OCI-LY1 (cell line): ENCODE measurements around the gene PAX5.

Experiments used
- H2AFZ ChIP-seq: fragments of 200-600 bp; sonication (generic), shearing (Covaris generic); 2 replicates; pipeline ENCODE4 v1.6.0; 2014; ENCODE audit warnings: antibody characterized with exemption, mild to moderate bottlenecking, low read length
- H3F3A ChIP-seq: fragments of 200-600 bp; sonication (generic), shearing (Covaris generic); 2 replicates; pipeline ENCODE4 v1.6.0; 2014; ENCODE audit warnings: mild to moderate bottlenecking, antibody characterized with exemption, low read length, moderate library complexity; ENCODE audit not compliant: insufficient read depth
- H3K27ac ChIP-seq: fragments of 200-600 bp; sonication (generic); 2 replicates; pipeline ENCODE4 v1.5.1; 2014; ENCODE audit warnings: low read length, mixed run types, mild to moderate bottlenecking, low read depth; ENCODE audit not compliant: poor library complexity, severe bottlenecking
- H3K27me3 ChIP-seq: fragments of 200-600 bp; sonication (generic); 2 replicates; pipeline ENCODE4 v1.6.0; 2014; ENCODE audit warnings: antibody characterized with exemption, mild to moderate bottlenecking, low read length, moderate library complexity; ENCODE audit not compliant: insufficient read depth
- H3K36me3 ChIP-seq: fragments of 200-600 bp; sonication (generic); 2 replicates; pipeline ENCODE4 v1.6.1; 2014; ENCODE audit warnings: mild to moderate bottlenecking, antibody characterized with exemption, low read length, moderate library complexity, mixed read lengths; ENCODE audit not compliant: insufficient read depth
- H3K4me1 ChIP-seq: fragments of 200-600 bp; sonication (generic); 2 replicates; pipeline ENCODE4 v1.5.1; 2014; ENCODE audit warnings: mild to moderate bottlenecking, low read length, moderate library complexity; ENCODE audit not compliant: insufficient read depth, severe bottlenecking
- H3K4me2 ChIP-seq: fragments of 200-600 bp; sonication (generic), shearing (Covaris generic); 2 replicates; pipeline ENCODE4 v1.6.1; 2014; ENCODE audit warnings: low read length
- H3K4me3 ChIP-seq: fragments of 200-600 bp; sonication (generic); 2 replicates; pipeline ENCODE4 v1.5.1; 2014; ENCODE audit warnings: low read length, low read depth, mild to moderate bottlenecking, mixed read lengths; ENCODE audit not compliant: poor library complexity, severe bottlenecking
- H3K79me2 ChIP-seq: fragments of 200-600 bp; shearing (Covaris generic); 2 replicates; pipeline ENCODE4 v1.6.1; 2016; ENCODE audit warnings: mixed run types, low read length, mixed read lengths; ENCODE audit not compliant: insufficient read depth
- H3K9ac ChIP-seq: fragments of 200-600 bp; sonication (generic), shearing (Covaris generic); 2 replicates; pipeline ENCODE4 v1.6.1; 2014; ENCODE audit warnings: mild to moderate bottlenecking, low read length, mixed read lengths
- H3K9me2 ChIP-seq: fragments of 200-600 bp; sonication (generic), shearing (Covaris generic); 2 replicates; pipeline ENCODE4 v1.6.1; 2014; ENCODE audit warnings: low read depth, mild to moderate bottlenecking, low read length, mixed read lengths
- H3K9me3 ChIP-seq: fragments of 200-600 bp; shearing (Covaris generic); 2 replicates; pipeline ENCODE4 v1.6.1; 2014; ENCODE audit warnings: low read length, mixed read lengths
- H4K20me1 ChIP-seq: fragments of 200-600 bp; sonication (generic), shearing (Covaris generic); 2 replicates; pipeline ENCODE4 v1.6.0; 2016; ENCODE audit warnings: mild to moderate bottlenecking, low read length; ENCODE audit not compliant: insufficient read depth
- EZH2 ChIP-seq: fragments of 200-600 bp; sonication (generic), shearing (Covaris generic); IDR thresholded peaks from 2 replicates; pipeline ENCODE4 v1.8.0; 2017; ENCODE audit warnings: borderline replicate concordance, mixed run types, mild to moderate bottlenecking, antibody characterized with exemption, low read length, moderate library complexity, mixed read lengths
- TF ChIP-seq, protein P1 (sequence below): fragments of 200-600 bp; sonication (generic), shearing (Covaris generic); IDR thresholded peaks from 2 replicates; pipeline ENCODE4 v1.5.1; 2017; ENCODE audit warnings: mild to moderate bottlenecking, antibody characterized with exemption, low read length, moderate library complexity, mixed read lengths

PAX5 gene

DNA sequence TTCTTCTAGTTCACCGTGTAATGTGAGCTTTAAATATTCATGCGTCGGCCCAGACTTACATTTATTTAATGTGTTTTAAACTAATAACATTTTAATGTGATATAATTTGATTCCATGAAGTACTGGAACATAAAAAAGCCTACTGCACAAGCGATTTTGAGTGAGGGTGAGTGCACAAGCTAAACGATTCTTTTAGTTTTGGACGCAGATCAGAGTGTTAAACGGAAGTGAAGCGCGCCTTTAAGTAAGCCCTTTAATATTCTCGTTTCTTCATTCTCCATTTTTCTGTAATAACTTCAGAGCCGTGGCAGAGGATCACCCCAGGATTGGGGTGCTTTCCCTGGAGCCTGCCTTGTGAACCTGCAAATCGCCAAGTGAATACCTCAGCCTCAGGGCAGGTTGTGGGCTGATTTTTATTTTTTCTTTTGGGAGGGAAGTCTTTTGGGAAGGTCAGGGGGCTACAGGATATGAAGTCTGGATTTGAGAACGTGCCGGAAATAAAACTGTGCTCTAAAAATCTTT is 4.9 kb upstream of the PAX5 start:
- no peak for TF ChIP-seq EZH2
- TF ChIP-seq, protein P1, sequence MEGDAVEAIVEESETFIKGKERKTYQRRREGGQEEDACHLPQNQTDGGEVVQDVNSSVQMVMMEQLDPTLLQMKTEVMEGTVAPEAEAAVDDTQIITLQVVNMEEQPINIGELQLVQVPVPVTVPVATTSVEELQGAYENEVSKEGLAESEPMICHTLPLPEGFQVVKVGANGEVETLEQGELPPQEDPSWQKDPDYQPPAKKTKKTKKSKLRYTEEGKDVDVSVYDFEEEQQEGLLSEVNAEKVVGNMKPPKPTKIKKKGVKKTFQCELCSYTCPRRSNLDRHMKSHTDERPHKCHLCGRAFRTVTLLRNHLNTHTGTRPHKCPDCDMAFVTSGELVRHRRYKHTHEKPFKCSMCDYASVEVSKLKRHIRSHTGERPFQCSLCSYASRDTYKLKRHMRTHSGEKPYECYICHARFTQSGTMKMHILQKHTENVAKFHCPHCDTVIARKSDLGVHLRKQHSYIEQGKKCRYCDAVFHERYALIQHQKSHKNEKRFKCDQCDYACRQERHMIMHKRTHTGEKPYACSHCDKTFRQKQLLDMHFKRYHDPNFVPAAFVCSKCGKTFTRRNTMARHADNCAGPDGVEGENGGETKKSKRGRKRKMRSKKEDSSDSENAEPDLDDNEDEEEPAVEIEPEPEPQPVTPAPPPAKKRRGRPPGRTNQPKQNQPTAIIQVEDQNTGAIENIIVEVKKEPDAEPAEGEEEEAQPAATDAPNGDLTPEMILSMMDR, result no peak
- H3K9me3 ChIP-seq, result no peaks in the 10 kb centered on the region
- peak overlapping the region; percentile 94 for H3K9ac ChIP-seq
- H3F3A ChIP-seq, result no peaks in the 10 kb centered on the region
- peaks cover 6% of the 10 kb centered on the region; the same call in 1 of the 2 replicates for H3K79me2 ChIP-seq
- H3K4me3 ChIP-seq, result peak overlapping the region; percentile 82
- H3K27ac ChIP-seq, result peak overlapping the region; percentile 97
- H3K9me2 ChIP-seq, result no peaks in the 10 kb centered on the region
- no peak overlapping the region for H2AFZ ChIP-seq
- H3K36me3 ChIP-seq, result no peaks in the 10 kb centered on the region
- no peaks in the 10 kb centered on the region for H3K27me3 ChIP-seq
- H3K4me2 ChIP-seq, result peak overlapping the region; percentile 88
- peaks cover 74% of the 10 kb centered on the region for H3K4me1 ChIP-seq
- no peaks in the 10 kb centered on the region for H4K20me1 ChIP-seq

DNA sequence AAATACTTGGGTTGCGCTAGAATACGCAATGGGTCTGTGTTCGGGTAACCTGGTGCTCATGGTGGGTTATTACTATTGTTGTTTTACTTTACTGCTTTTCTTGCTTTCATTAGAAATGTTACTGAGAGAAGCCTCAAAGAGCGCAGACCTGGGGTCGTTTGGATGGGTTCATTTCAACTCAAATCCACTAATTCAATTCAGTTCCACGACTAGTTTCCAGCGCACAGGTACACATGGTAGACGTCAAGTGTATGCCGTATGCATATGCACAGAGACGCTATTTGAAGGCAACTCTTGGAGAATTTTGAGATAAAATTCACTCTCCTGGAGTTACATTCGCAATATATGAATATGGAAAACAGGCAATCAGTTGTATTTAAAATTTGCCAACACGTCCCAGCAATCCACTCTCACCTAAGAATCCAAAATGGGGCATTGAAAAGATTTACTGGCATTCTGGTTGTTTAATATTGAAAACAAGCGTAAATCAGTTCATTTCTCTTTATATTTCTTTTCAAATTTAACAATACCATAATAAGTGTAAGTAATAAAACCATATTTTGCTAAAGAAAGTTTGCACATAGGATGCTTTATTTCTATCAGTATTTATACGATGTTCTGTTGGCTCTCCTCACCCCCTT is 4.4 kb upstream of the PAX5 start:
- peaks cover 11% of the 10 kb centered on the region for H3K79me2 ChIP-seq
- H3K4me1 ChIP-seq, result peaks cover 69% of the 10 kb centered on the region
- no peaks in the 10 kb centered on the region for H4K20me1 ChIP-seq
- H3K36me3 ChIP-seq, result no peaks in the 10 kb centered on the region
- H2AFZ ChIP-seq, result no peak overlapping the region
- peak overlapping the region; percentile 97 for H3K27ac ChIP-seq
- H3F3A ChIP-seq, result no peaks in the 10 kb centered on the region
- H3K27me3 ChIP-seq, result no peaks in the 10 kb centered on the region
- no peaks in the 10 kb centered on the region for H3K9me3 ChIP-seq
- TF ChIP-seq, protein P1, result no peak
- TF ChIP-seq EZH2, result no peak
- peak overlapping the region; percentile 88 for H3K4me2 ChIP-seq
- no peaks in the 10 kb centered on the region for H3K9me2 ChIP-seq
- H3K4me3 ChIP-seq, result peak overlapping the region; percentile 82
- peak overlapping the region; percentile 94 for H3K9ac ChIP-seq

DNA sequence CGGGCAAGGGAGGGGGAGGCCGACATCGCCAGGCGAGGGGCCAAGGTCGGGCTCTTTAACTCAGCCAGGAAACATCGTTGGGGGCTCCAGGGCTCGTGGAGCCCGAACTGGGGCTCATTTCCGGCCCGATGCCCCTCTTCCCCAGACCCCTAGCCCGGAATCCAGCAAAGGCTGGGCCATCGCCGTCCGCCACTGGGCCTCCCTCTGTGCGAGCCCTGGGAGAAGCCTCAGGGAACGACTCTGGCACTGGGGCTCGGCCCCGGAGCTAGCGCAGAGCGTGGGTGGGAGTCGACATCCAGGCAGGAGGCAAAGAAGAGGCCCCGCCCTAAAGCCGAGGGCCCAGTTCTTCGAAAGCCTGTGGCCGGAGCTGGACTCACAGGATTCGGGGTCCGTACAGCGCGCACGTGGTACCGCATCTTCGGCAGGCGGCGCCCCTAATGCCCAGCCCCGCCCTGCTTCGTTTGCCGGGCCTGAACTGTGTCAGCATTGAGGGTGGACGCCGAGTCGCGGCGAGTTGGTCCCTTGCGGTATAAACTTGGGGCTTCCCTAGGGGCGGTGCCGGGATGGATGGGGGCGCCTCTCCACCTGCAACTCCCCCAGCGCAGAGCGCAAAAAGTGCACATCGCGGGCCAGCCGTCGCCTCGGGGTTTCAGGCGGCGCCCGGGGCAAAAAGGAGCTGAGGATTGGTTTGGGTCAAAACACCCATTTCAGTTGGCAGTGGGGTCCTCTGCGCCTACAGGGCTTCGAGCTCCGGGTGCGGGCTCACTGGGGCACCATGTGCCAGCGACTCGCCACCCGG is 3.6 kb upstream of the PAX5 start:
- Histone ChIP-seq H3K9me2 (no peaks in the 10 kb centered on the region), H3K4me3 (peak overlapping the region; percentile 82), H3K4me1 (peaks cover 69% of the 10 kb centered on the region), H4K20me1 (no peaks in the 10 kb centered on the region), H3K79me2 (peaks cover 19% of the 10 kb centered on the region), H3K27ac (peak overlapping the region; percentile 97), H3K9me3 (no peaks in the 10 kb centered on the region), H3K9ac (peak overlapping the region; percentile 94), H3K4me2 (peak overlapping the region; percentile 88), H3K27me3 (no peaks in the 10 kb centered on the region), H3F3A (no peaks in the 10 kb centered on the region), H3K36me3 (no peaks in the 10 kb centered on the region), H2AFZ (no peak overlapping the region)
- TF ChIP-seq, protein P1, result no peak
- no peak for TF ChIP-seq EZH2
